ENCODE results near the gene LPAR1. TPM values are rescaled to one million over a fixed set of nuclear protein-coding genes. Genes with fewer than 3 reads are reported as not detected.

The LPAR1 gene
- total and polyA plus RNA-seq, 9 of the 15 experiments (the other 6 are each of a cell fraction or from before 2014, with no cell fraction given) = 0.13 TPM; not detected in 8

- TF ChIP-seq TRIM25 (IDR thresholded peaks at IDR 0.05; ENCODE audit: borderline replicate concordance) (no peak), CBX8 (IDR thresholded peaks at IDR 0.05; ENCODE audit: borderline replicate concordance, extremely low read depth, low read depth, low read length, poor library complexity, severe bottlenecking) (no peak), YBX1 (IDR thresholded peaks at IDR 0.05) (no peak), ZNF133 (CRISPR knock-in tag; IDR thresholded peaks at IDR 0.05) (no peak), XRCC4 (IDR thresholded peaks at IDR 0.05; ENCODE audit: extremely low read depth, insufficient read depth, insufficient read length) (no peak)
- TF ChIP-seq, protein P1, sequence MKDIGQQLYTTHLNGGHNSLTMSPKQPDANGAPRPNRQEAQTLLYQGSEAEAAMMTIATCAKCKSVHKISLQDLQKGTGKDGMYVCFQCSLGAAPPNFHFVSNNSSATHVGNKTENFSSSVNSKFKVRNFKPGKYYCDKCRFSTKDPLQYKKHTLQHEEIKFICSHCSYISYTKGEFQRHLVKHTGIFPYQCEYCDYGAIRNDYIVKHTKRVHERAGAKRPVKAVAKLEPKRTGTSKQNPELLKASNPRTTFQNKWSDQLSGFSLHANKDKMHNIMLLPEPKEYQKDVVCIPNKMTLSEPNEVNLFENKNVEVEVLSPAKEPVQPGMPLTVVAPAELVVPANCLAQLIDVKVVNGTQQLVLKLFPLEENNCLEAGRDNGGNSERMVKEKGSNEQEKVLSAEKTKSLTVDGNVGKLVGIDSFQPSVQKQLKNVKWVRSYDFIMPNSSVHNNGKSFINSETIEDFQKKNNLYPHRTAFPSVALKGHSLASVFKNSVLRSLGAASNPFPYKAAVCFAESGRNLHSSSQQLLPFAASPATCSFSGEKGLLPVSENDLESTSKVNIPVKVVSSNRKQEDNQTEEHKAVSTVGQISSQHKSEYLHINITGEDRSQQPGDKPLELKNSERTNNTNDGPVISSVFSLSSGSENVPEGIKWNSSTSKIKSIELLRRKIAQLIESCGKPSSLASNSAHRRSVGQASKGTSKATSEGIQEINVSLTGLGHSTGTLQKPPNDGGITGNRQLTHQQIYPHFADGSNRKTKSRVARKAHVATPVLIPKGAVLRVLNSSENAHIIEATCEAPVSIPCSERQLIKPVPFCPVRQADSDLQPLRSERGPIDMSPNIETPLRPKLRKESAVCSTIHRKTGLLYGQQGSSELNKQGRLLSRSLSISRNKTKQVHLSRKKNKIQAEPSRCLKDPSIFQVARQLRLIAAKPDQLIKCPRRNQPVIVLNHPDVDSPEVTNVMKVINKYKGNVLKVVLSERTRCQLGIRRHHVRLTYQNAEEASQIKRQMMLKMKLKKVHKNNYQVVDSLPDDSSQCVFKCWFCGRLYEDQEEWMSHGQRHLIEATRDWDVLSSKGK (CRISPR knock-in tag; IDR thresholded peaks at IDR 0.05) = no peak
Measured at GRCh38 chr9:110926828-110927487, 111.3 kb downstream of the LPAR1 start (continued).

Measured in K562 (cell line).